ENCODE measurements around the gene CACNA2D1.
A peak's percentile ranks its signal among the peaks of the same experiment; 100 is the strongest.

CACNA2D1 gene

GRCh38 chr7:81960026-81960425 is 483.6 kb downstream of the CACNA2D1 start:
- no peak for DNase-seq (ENCODE audit: low spot score)
- in situ Hi-C loops (cut with MboI; ENCODE audit: low sequenced_read_pairs, unreplicated experiment) = loop anchor here (25.0 kb wide), 1 partner anchor 473 kb away; no protein-coding TSS in a partner anchor
- no peak for TF ChIP-seq CTCF (IDR thresholded peaks at IDR 0.05; ENCODE audit: borderline replicate concordance, control extremely low read depth, extremely low read depth, insufficient read depth, missing control alignments)

- DNase-seq (ENCODE audit: low spot score) = no peak
- in situ Hi-C loops (cut with MboI; ENCODE audit: low sequenced_read_pairs, unreplicated experiment) = loop anchor here (25.0 kb wide), 1 partner anchor 470 kb away; no protein-coding TSS in a partner anchor
- no peak for TF ChIP-seq CTCF (IDR thresholded peaks at IDR 0.05; ENCODE audit: borderline replicate concordance, control extremely low read depth, extremely low read depth, insufficient read depth, missing control alignments)
These were observed 486.1 kb downstream of the CACNA2D1 start for GRCh38 chr7:81957517-81957916.

GRCh38 chr7:81956520-81956919 is 487.1 kb downstream of the CACNA2D1 start:
- peak; percentile 18 for TF ChIP-seq CTCF (IDR thresholded peaks at IDR 0.05; ENCODE audit: borderline replicate concordance, control extremely low read depth, extremely low read depth, insufficient read depth, missing control alignments)
- in situ Hi-C loops (cut with MboI; ENCODE audit: low sequenced_read_pairs, unreplicated experiment) = loop anchor here (25.0 kb wide), 1 partner anchor 469 kb away; no protein-coding TSS in a partner anchor
- DNase-seq (ENCODE audit: low spot score) = no peak

GRCh38 chr7:81949306-81949705 is 494.3 kb downstream of the CACNA2D1 start:
- TF ChIP-seq CTCF (IDR thresholded peaks at IDR 0.05; ENCODE audit: borderline replicate concordance, control extremely low read depth, extremely low read depth, insufficient read depth, missing control alignments) = no peak
- in situ Hi-C loops (cut with MboI; ENCODE audit: low sequenced_read_pairs, unreplicated experiment) = no loop called here

GRCh38 chr7:81944058-81944457 is 499.5 kb downstream of the CACNA2D1 start:
- in situ Hi-C loops (cut with MboI; ENCODE audit: low sequenced_read_pairs, unreplicated experiment) = no loop called here
- no peak for TF ChIP-seq CTCF (IDR thresholded peaks at IDR 0.05; ENCODE audit: borderline replicate concordance, control extremely low read depth, extremely low read depth, insufficient read depth, missing control alignments)

More at GRCh38 chr7:81949306-81949705, 494.3 kb downstream of the CACNA2D1 start:
- DNase-seq (ENCODE audit: low spot score) = no peak

GRCh38 chr7:81937091-81937490 is 506.5 kb downstream of the CACNA2D1 start:
- in situ Hi-C loops (cut with MboI; ENCODE audit: low sequenced_read_pairs, unreplicated experiment) = no loop called here
- no peak for DNase-seq (ENCODE audit: low spot score)
- TF ChIP-seq CTCF (IDR thresholded peaks at IDR 0.05; ENCODE audit: borderline replicate concordance, control extremely low read depth, extremely low read depth, insufficient read depth, missing control alignments) = no peak

More at GRCh38 chr7:81944058-81944457, 499.5 kb downstream of the CACNA2D1 start:
- no peak for DNase-seq (ENCODE audit: low spot score)

All from GM13976 (cell line).